Caco-2 (cell line): ENCODE results near the gene TP53BP1. TPM values are rescaled to one million over a fixed set of nuclear protein-coding genes. Genes with fewer than 3 reads are reported as not detected.

Source experiments
- BruUV-seq: library from RNA; stranded (reverse); fragments of 400-500 nt; replicated peaks from 2 replicates; lab custom pipeline; 2021; lab: Mats Ljungman, UMichigan
- CTCF ChIA-PET: fragments of 300-600 bp; sonication (Branson Sonifier 250); formaldehyde crosslinking; loops from one replicate; lab custom pipeline; 2022; ENCODE audit warnings: antibody characterized with exemption; lab: Charles Lee
- POLR2A ChIA-PET: fragments of 300-600 bp; sonication (Branson Sonifier 250); formaldehyde crosslinking; loops from one replicate; lab custom pipeline; 2022; ENCODE audit warnings: antibody characterized with exemption; lab: Charles Lee
- DNase-seq, 2 experiments: peaks; one replicate each; pipeline versions ENCODE4 v3.0.0 to v3.0.0-alpha.2; 2020 to 2022
- H3K27me3 ChIP-seq: replicated peaks from 2 replicates; pipeline ENCODE4 v1.6.0; 2011; ENCODE audit warnings: low read length; ENCODE audit not compliant: control insufficient read depth, insufficient read depth
- H3K36me3 ChIP-seq: 2 replicates; pipeline ENCODE4 v1.5.1; 2011; ENCODE audit warnings: low read length; ENCODE audit not compliant: control insufficient read depth, insufficient read depth
- H3K4me1 ChIP-seq: fragments of 250-450 bp; sonication (Bioruptor Pico); 2 replicates; pipeline ENCODE4 v1.5.1; 2020; ENCODE audit warnings: mild to moderate bottlenecking
- H3K4me3 ChIP-seq: 2 replicates; pipeline ENCODE4 v1.5.1; 2011; ENCODE audit warnings: low read depth, mild to moderate bottlenecking, control low read depth, low read length
- H3K9me3 ChIP-seq: fragments of 250-450 bp; sonication (Bioruptor Pico); 2 replicates; pipeline ENCODE4 v1.5.1; 2020; ENCODE audit warnings: mild to moderate bottlenecking, moderate library complexity
- H3K27ac Mint-ChIP-seq: one replicate; pipeline ENCODE4 v1.8.0; 2022; ENCODE audit warnings: mixed read lengths; ENCODE audit not compliant: unreplicated experiment
- H3K27me3 Mint-ChIP-seq: one replicate; pipeline ENCODE4 v1.8.0; 2022; ENCODE audit warnings: mixed read lengths; ENCODE audit not compliant: insufficient read depth, unreplicated experiment
- H3K36me3 Mint-ChIP-seq: one replicate; pipeline ENCODE4 v1.8.0; 2022; ENCODE audit warnings: mild to moderate bottlenecking, mixed read lengths; ENCODE audit not compliant: insufficient read depth, unreplicated experiment
- H3K4me1 Mint-ChIP-seq: one replicate; pipeline ENCODE4 v1.8.0; 2022; ENCODE audit warnings: low read depth, mixed read lengths; ENCODE audit not compliant: unreplicated experiment
- H3K4me3 Mint-ChIP-seq: one replicate; pipeline ENCODE4 v1.8.0; 2022; ENCODE audit warnings: mild to moderate bottlenecking, moderate library complexity, mixed read lengths; ENCODE audit not compliant: unreplicated experiment
- H3K9me3 Mint-ChIP-seq: one replicate; pipeline ENCODE4 v1.8.0; 2022; ENCODE audit warnings: mixed read lengths; ENCODE audit not compliant: unreplicated experiment
- CTCF ChIP-seq, 2 experiments: fragments of 200-600 bp in 1 of 2; IDR thresholded peaks; 1 replicate in 1 of 2; 2 replicates in 1 of 2; pipeline versions ENCODE4 v1.5.1 to v1.8.0; 2011 to 2022; ENCODE audit warnings: antibody characterized with exemption in 1 of 2, control low read depth in 1 of 2, inconsistent platforms in 1 of 2, low read depth in 1 of 2, low read length in 1 of 2, mild to moderate bottlenecking in 1 of 2, moderate library complexity in 1 of 2; ENCODE audit not compliant: insufficient read depth in 1 of 2, severe bottlenecking in 1 of 2, unreplicated experiment in 1 of 2
- intact Hi-C: fragments of 100-400 bp; cut with micrococcal nuclease; formaldehyde crosslinking; loops from one replicate; pipeline ENCODE4 v1.10.0; 2022; ENCODE audit not compliant: unreplicated experiment
- total RNA-seq: library from RNA; stranded (reverse); gene quantifications from 2 replicates; pipeline ENCODE4 v1.2.3, GENCODE V29; 2022

TP53BP1 gene
- total RNA-seq, 1 experiment from 2014 or later, result 39.8 TPM

- Mint-ChIP-seq H3K4me3 (no peak overlapping the region), H3K9me3 (no peaks in the 10 kb centered on the region), H3K27me3 (no peaks in the 10 kb centered on the region), H3K27ac (no peak overlapping the region), H3K4me1 (peaks cover 4% of the 10 kb centered on the region), H3K36me3 (peaks cover 5% of the 10 kb centered on the region)
- Histone ChIP-seq H3K9me3 (no peaks in the 10 kb centered on the region), H3K4me1 (no peaks in the 10 kb centered on the region), H3K27me3 (no peaks in the 10 kb centered on the region), H3K4me3 (no peak overlapping the region), H3K36me3 (no peaks in the 10 kb centered on the region)
- no peak for TF ChIP-seq CTCF (IDR thresholded peaks at IDR 0.05; ENCODE audit: insufficient read depth in 1 of 2, low read depth in 1 of 2, low read length in 1 of 2, severe bottlenecking in 1 of 2, unreplicated experiment in 1 of 2)
- intact Hi-C loops, result no loop called here
- BruUV-seq, result no TSS peak
- ChIA-PET CTCF (no interaction called here), POLR2A (no interaction called here)
- DNase-seq, result no peak
Observed at GRCh38 chr15:43505738-43506137, 12.8 kb upstream of the TP53BP1 start.

DNA sequence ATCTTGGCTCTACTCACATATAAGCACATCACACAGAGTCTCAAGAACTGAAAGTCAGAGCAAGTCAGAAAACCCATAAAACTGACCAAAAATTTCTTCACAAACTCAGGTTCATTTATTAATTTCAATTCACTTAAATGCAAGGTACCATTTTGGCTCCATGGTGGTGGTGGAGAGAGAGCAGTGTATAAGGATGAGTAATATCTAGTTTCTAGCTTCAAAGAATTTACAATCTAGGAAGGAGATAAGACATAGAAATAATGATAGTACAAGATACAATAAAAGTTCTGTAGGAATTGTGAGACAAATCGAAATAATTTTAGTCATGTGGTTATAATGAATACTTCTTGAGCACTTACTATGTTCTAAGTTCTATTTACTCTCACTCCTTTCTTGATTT lies 6.7 kb upstream of the TP53BP1 start:
- CTCF ChIA-PET, result interaction anchor here (0.5 kb wide), 1 partner anchor 58 kb away, joined by 3 read pairs; no protein-coding TSS in a partner anchor

DNA sequence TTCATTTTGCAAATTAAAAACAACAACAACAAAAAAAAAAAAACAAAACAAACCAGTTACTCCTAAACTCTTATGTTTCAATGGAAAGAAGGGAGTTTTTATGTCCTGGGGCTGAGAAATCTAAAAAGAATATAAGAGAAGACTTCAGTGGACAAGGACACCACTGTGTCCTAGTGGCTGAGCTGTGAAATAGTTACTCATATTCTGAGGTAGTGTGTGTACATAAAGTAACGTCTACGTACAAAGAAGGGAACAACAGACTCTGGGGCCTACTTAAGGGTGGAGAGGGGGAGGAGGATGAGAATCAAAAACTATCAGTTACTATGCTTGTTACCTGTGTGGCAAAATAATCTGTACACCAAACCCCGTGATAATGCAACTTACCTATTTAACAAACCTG lies 6.0 kb upstream of the TP53BP1 start:
- H3K36me3 Mint-ChIP-seq, result no peaks in the 10 kb centered on the region
- CTCF ChIA-PET, result no interaction called here
- H3K9me3 Mint-ChIP-seq, result no peaks in the 10 kb centered on the region
- intact Hi-C loops, result no loop called here
- Histone ChIP-seq H3K9me3 (no peaks in the 10 kb centered on the region), H3K36me3 (no peaks in the 10 kb centered on the region), H3K27me3 (no peaks in the 10 kb centered on the region), H3K4me3 (no peak overlapping the region), H3K4me1 (no peaks in the 10 kb centered on the region)
- H3K27me3 Mint-ChIP-seq, result no peaks in the 10 kb centered on the region
- no peak overlapping the region for H3K4me3 Mint-ChIP-seq
- BruUV-seq, result no TSS peak
- no peak for DNase-seq
- no peak for TF ChIP-seq CTCF (IDR thresholded peaks at IDR 0.05; ENCODE audit: insufficient read depth in 1 of 2, low read depth in 1 of 2, low read length in 1 of 2, severe bottlenecking in 1 of 2, unreplicated experiment in 1 of 2)
- POLR2A ChIA-PET, result interaction anchor here (0.7 kb wide), 2 partner anchors 49 to 58 kb away, joined by 4 to 9 read pairs; no protein-coding TSS in a partner anchor
- H3K27ac Mint-ChIP-seq, result no peak overlapping the region
- H3K4me1 Mint-ChIP-seq, result peaks cover under 1% of the 10 kb centered on the region

More for the DNA sequence above, 6.7 kb upstream of the TP53BP1 start:
- no peaks in the 10 kb centered on the region for H3K36me3 ChIP-seq
- H3K4me1 ChIP-seq, result no peaks in the 10 kb centered on the region
- no peaks in the 10 kb centered on the region for H3K9me3 ChIP-seq
- no peaks in the 10 kb centered on the region for H3K36me3 Mint-ChIP-seq
- POLR2A ChIA-PET, result no interaction called here
- no peak for DNase-seq
- intact Hi-C loops, result no loop called here
- TF ChIP-seq CTCF (IDR thresholded peaks at IDR 0.05; ENCODE audit: insufficient read depth in 1 of 2, low read depth in 1 of 2, low read length in 1 of 2, severe bottlenecking in 1 of 2, unreplicated experiment in 1 of 2), result no peak
- no peak overlapping the region for H3K27ac Mint-ChIP-seq
- H3K4me3 Mint-ChIP-seq, result no peak overlapping the region
- no peaks in the 10 kb centered on the region for H3K27me3 Mint-ChIP-seq
- H3K4me3 ChIP-seq, result no peak overlapping the region
- no TSS peak for BruUV-seq
- H3K27me3 ChIP-seq, result no peaks in the 10 kb centered on the region
- H3K9me3 Mint-ChIP-seq, result no peaks in the 10 kb centered on the region
- H3K4me1 Mint-ChIP-seq, result no peaks in the 10 kb centered on the region
